ENCODE measurements around the gene FAM114A1.

- TF ChIP-seq CTCF (IDR thresholded peaks at IDR 0.05; ENCODE audit: low read depth, low read length), result no peak
- no peak for TF ChIP-seq EZH2phosphoT487 (IDR thresholded peaks at IDR 0.05; ENCODE audit: low read depth)
Measured at GRCh38 chr4:38990241-38990640, 122.6 kb downstream of the FAM114A1 start.

All from OCI-LY3 (cell line).